HS-5 (cell line): ENCODE results near the gene ITPKC.
"Not testable (repeated sequence)": the region's sequence is repeated elsewhere in the genome, so short reads cannot be mapped to it uniquely, and the experiment has no call there.

Experiments used
- DNase-seq: peaks from one replicate; pipeline ENCODE4 v3.0.0-alpha.2; 2012; ENCODE audit warnings: low read depth

Gene ITPKC

DNA sequence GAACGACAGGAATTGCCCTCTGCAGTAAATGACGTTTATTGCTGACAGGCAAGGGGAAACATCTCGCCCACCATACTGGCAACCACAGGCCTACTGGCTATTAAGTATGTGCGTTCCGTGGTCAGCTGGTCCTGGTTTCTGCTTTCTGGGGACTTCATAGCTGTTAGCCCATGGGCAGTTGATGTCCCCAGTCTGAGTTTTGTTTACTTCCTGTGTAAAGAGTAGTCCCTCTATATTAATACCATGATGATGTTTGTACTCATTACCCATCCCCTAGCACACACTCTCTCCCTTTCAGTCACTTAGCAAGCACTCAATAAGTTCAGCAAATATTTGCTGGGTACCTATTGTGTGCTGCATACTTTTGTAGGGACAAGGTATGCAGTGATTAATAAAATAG is 52.0 kb downstream of the ITPKC start:
- no peak for DNase-seq

DNA sequence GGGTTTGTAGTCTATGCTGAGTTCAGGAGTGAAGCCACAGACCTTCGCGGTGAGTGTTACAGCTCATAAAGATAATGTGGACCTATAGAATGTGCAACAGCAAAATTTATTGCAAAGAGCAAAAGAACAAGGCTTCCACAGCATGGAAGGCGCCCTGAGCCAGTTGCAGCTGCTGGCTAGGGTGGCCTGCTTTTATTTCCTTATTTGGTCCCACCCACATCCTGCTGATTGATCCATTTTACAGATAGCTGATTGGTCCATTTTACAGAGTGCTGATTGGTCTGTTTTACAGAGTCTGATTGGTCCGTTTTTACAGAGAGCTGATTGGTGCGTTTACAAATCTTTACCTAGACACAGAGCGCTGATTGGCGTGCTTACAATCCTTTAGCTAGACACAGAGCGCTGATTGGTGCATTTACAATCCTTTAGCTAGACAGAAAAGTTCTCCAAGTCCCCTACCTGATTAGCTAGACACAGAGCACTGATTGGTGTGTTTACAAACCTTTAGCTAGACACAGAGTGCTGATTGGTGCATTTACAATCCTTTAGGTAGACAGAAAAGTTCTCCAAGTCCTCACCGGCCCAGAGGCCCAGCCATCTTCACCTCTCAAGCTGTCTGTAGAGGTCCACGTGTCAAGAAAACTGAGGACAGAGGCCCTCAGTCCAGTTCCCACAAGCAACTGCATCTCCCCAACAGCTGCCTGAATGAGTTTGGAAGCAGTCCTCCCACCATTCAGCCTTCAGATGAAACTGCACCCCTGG is 54.4 kb downstream of the ITPKC start:
- DNase-seq = not testable (repeated sequence)

DNA sequence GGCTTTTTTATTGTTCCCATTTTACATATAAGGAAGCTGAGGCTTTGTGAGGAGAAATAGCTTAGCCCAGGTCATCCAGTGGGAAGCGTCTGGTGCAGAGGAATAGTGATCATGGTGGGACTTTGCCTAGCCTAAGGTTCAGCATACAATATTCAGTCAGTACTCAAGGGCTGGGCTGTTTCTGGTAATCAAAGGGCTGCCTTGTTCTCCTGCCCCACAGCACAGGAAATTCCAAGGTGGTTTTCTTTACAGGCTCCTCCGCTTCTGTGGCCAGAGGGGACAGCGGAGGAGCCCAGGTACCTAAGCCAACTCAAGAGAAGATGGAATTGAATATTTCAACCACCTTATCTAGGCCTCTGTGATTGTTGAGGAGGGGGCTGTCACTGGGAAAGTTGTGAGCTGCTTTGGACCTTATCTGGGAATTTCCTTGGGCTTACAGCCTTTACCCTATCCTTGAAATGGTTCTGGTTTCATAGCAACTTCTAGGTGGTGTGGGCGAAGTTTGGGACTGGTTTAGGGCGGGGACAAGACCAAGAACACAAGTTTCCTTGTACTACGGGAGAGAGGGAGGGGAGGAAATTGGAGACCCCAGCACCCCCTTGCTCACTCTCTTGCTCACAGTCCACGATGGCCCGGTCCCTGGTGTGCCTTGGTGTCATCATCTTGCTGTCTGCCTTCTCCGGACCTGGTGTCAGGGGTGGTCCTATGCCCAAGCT is 58.2 kb downstream of the ITPKC start, which contains the start of gene MIA:
Gene MIA (plus strand): TSS at position 606 of the 716 bp plus-strand sequence. CDS start 22 bp downstream, at position 628.
- no peak for DNase-seq

DNA sequence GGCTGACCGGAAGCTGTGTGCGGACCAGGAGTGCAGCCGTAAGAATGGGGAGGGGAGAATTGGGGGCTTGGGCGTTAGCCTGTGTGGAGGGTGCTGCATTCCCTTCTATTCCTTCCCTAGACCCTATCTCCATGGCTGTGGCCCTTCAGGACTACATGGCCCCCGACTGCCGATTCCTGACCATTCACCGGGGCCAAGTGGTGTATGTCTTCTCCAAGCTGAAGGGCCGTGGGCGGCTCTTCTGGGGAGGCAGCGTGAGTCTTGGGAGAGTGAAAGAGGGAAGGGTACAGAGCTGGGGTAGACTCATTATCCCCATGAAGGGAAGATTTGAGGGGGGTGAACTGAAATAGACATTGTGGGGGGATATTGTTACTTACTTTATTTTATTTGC is 58.7 kb downstream of the ITPKC start:
- DNase-seq = no peak

DNA sequence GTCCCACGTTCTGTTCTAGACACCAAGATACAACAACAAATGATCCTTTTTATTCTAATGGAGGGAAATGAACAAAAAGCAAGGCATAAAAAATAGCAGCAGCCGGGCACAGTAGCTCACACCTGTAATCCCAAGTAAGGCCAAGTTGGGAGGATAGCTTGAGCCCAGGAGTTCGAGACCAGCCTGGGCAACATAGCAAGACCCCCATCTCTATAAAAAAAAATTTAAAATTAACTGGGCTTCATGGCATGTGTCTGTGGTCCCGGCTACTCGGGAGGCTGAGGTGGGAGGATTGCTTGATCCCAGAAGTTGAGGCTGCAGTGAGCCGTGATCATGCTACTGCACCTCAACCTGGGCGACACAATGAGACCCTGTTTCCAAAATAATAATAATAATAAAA is 59.5 kb downstream of the ITPKC start:
- DNase-seq = no peak

DNA sequence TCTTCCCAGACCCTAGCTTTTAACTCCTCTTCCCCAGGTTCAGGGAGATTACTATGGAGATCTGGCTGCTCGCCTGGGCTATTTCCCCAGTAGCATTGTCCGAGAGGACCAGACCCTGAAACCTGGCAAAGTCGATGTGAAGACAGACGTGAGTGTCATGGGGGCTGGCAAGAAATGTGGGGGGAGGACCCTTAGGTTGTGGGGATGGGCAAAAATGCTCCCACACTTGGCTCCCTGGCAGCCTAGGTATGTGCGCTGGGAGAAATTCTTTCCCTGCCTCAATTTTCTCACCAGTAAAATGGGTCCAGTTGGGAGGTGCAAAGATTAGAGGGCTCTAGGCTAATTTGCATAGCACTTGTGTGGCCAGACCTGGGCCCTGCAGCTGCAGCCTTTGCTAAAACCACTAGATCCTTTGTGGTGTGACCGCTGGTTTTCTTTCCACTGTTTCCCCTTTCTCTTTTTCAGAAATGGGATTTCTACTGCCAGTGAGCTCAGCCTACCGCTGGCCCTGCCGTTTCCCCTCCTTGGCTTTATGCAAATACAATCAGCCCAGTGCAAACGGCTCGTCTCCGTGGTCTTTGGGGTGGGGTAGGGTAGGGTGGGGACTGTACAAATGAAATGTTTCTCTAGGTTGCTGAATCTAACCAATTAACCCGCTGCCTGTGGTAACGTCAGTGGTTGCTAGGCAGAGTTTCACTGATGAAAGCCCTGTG is 60.2 kb downstream of the ITPKC start:
- DNase-seq = peak; percentile 79

DNA sequence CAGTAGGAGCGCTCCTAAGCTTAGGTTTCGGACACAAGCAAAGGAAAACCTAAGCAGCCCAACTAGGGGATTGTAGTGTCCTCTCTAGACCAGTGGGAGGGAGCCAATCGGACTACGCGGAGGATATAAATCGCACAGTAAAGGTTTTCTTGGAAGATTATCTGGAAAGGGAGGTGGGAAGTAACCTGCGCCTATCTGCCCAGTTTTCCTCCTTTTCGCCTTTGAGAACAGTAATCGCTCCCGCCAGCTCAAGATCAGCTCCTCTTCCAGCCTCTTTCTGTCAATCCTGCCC is 60.7 kb downstream of the ITPKC start:
- no peak for DNase-seq

DNA sequence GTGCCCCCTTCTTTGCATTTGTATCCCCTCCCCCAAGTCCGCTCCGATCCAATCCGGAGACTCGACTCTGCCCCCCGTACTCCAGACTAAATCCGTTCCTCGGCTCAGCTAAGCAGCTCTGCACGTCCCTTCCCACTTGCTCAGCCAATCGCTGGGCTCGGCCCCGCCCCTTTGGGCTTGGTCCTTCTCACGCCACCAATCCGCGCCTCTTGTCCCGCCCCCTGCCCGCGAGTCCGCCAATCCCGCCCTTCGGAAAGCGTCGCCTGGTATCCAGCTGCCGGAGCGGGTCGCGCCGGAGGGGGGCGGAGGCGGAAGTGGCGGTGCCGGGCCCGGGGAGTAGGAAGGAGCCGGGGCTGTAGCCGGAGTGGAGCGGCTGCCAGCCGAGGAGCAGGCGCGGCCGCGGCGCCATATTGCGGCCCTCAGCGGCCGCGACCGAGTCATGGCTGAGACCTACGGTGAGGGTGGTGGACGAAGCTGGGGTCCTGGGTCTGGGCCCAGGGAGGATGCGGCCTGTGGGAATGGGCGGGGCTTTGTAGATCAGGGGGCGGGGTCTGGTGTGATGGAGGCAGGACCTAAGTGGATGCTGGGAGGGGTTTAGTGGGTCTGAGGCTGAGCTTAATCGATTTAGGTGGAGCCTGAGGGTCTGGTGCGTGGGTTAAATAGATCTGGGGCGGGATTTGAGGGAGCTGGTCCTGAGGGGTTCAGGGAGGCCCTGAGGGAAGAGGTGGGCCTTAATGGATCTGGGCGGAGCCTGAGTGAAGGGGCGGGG is 61.2 kb downstream of the ITPKC start, which contains the start of gene RAB4B:
Gene RAB4B (plus strand): TSS at position 311 of the 769 bp plus-strand sequence. CDS start 129 bp downstream, at position 440.
- DNase-seq = peak; percentile 94

DNA sequence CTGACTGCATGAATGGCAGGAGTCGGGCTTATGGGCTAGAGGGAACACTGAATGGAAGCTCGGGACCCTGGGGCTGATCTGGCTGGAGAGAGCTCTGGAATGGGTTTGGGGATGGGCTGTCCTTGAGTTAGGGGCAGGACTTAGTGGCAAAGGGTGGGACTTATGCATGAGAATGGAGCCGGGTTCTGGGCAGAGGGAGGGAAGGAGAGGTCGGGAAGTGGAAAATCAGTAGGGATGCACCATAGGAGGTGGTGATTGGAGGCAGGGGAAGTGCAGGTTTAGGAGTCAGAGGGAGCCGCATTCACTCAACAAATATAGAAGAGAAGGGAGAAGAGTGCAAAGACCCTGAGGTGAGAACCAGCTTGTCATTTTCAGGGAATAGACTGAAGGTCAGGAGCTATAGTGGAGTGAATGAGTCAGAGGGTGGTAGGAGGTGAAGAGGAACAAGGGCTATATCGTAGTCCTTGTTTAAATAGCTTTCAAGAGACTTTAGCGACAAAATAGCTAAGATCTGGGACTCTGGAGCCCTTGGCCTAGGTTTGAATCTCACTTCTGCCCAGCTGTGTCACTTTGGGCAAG is 61.9 kb downstream of the ITPKC start:
- no peak for DNase-seq

DNA sequence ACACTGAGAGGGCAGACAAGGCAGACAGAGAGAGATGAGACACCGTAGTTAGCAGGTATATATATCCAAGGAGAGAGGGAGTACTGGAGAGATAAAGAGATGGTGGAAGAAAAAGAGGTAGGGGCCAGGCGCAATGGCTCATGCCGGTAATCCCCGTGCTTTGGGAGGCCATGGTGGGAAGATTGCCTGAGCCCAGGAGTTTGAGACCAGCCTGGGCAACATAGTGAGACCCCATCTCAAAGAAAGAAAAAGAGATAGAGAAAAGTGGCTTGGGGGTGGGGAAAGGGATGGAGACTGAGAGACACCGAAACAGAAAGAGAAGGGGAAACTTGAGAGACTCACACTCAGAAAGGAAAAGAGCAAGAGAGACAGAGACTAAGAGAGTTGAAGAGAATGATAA is 63.7 kb downstream of the ITPKC start:
- no peak for DNase-seq

DNA sequence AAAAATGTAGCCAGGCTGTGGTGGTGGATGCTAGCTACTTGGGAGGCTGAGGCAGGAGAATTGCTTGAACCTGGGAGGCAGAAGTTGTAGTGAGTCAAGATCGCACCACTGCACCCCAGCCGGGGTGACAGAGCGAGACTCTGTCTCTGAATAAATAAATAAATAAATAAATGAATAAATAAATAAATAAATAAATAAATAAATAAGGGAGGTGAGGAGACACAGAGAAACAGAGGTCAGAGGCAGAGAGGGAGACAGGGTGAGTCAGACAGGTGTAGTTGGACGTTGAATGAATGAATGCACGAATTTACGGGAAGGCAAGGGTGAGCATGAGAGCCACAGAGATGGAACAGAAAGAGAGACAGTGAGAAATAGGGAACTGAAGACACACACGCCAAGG is 64.2 kb downstream of the ITPKC start:
- no peak for DNase-seq

DNA sequence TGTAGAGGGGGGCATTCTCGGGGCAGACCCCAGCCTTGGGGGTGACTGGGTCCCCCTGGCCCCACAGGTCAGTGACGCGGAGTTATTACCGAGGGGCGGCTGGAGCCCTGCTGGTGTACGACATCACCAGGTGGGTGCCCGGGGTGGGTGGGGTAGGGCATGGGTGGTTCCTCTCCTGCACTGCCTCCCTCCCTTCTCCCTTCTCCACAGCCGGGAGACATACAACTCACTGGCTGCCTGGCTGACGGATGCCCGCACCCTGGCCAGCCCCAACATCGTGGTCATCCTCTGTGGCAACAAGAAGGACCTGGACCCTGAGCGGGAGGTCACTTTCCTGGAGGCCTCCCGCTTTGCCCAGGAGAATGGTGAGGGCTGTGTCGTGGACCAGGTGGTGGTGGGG is 66.8 kb downstream of the ITPKC start:
- no peak for DNase-seq

DNA sequence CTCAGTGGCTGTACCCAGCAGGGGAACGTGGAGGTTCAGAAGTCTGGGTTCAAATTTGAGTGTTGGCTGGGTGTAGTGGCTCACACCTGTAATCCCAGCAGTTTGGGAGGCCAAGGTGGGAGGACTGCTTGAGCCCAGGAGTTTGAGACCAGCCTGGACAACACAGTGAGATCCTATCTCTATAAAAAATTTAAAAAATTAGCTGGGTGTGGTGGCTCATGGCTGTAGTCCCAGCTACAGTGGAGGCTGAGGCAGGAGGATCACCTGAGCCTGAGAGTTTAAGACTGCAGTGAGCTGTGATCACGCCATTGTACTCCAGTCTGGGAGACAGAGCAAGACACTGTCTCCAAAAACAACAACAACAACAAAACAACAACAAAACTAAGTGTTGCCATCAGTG is 67.2 kb downstream of the ITPKC start:
- not testable (repeated sequence) for DNase-seq

DNA sequence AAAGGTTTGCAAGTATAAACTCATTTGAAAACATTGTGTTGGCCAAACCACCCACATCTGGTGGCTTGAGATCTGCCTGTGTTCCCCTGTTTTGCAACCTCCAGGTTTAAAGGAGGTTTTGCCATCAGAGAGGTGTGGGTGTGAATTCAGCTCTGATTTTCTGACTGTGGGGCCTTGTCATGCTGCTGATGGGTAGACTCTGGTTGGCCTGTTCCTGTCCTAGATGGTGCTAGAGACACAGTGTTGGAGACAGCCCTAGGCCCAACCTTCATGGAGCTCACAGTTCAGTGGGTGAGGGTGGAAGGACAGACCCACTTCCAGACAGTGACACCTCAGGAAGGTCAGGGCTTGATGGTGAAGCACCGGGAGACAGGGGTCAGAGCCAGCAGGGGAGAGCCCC is 68.6 kb downstream of the ITPKC start:
- DNase-seq = no peak

DNA sequence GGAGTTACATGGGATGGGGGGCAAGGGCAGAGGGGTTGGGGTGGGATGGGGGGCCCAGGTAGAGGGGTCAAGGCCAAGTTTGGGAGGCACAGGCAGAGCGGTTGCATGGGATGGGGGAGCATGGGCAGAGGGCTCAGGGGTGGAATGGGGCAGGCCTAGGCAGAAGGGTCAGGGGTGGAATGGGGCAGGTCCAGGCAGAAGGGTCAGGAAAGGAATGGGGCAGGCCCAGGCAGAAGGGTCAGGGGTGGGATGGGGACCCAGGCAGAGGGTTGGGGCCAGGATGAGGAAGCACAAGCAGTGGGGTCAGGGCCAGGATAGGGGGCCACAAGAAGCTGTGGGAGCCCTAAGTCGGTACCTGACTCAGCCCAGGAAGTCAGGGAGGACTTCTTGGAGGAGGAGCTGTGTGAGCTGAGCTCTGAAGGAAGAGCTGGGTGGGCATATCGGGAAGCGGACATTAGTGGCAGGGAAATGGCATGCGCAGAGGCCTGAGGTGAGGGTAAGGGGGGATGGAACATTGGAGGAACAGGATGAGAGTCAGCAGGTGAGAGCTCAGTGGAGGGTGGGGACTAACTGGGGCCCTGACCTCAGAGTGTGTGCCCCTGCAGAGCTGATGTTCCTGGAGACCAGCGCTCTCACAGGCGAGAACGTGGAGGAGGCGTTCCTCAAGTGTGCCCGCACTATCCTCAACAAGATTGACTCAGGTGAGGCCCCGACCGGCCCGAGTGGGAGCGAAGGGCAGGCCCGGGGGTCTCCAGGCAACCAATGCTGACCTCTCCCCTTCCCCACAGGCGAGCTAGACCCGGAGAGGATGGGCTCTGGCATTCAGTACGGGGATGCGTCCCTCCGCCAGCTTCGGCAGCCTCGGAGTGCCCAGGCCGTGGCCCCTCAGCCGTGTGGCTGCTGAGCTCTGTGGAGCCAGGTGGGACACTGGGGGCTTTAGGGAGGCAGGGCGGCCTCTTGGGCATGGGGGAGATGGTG is 69.4 kb downstream of the ITPKC start:
- DNase-seq = no peak
